Hepatocyte (in vitro differentiated cells): ENCODE results near the gene FBXW10. TPM values are rescaled to one million over a fixed set of nuclear protein-coding genes. Genes with fewer than 3 reads are reported as not detected.
"Not testable (repeated sequence)": the region's sequence is repeated elsewhere in the genome, so short reads cannot be mapped to it uniquely, and the experiment has no call there.

ENCODE experiments used
- DNase-seq: peaks from one replicate; pipeline ENCODE4 v3.0.0-alpha.2; 2016; ENCODE audit warnings: low spot score
- H2AFZ ChIP-seq: fragments of 200-600 bp; sonication (generic); 2 replicates; pipeline ENCODE4 v1.6.0; 2016; ENCODE audit warnings: antibody characterized with exemption, mild to moderate bottlenecking
- H3K27ac ChIP-seq: fragments of 200-600 bp; sonication (generic); 2 replicates; pipeline ENCODE4 v1.5.1; 2016; ENCODE audit warnings: mild to moderate bottlenecking
- H3K27me3 ChIP-seq: fragments of 200-600 bp; sonication (generic); 2 replicates; pipeline ENCODE4 v1.6.1; 2016
- H3K36me3 ChIP-seq: fragments of 200-600 bp; sonication (generic); replicated peaks from 2 replicates; pipeline ENCODE4 v1.5.1; 2016; ENCODE audit warnings: low read depth; ENCODE audit not compliant: insufficient read depth
- H3K4me1 ChIP-seq: fragments of 200-600 bp; sonication (generic); 2 replicates; pipeline ENCODE4 v1.5.1; 2016; ENCODE audit warnings: mild to moderate bottlenecking, moderate library complexity; ENCODE audit not compliant: insufficient read depth
- H3K4me2 ChIP-seq: fragments of 200-600 bp; sonication (generic); 2 replicates; pipeline ENCODE4 v1.6.0; 2016
- H3K4me3 ChIP-seq: fragments of 200-600 bp; sonication (generic); 2 replicates; pipeline ENCODE4 v1.5.1; 2016; ENCODE audit warnings: mild to moderate bottlenecking
- H3K79me2 ChIP-seq: fragments of 200-600 bp; sonication (generic); 2 replicates; pipeline ENCODE4 v1.6.0; 2017; ENCODE audit warnings: mild to moderate bottlenecking
- H3K9me2 ChIP-seq: fragments of 200-600 bp; sonication (generic); replicated peaks from 2 replicates; pipeline ENCODE4 v1.6.0; 2017; ENCODE audit warnings: mild to moderate bottlenecking; ENCODE audit not compliant: insufficient read depth
- H3K9me3 ChIP-seq: fragments of 200-600 bp; sonication (generic); 2 replicates; pipeline ENCODE4 v1.5.1; 2016; ENCODE audit warnings: low read depth, mild to moderate bottlenecking
- H4K20me1 ChIP-seq: fragments of 200-600 bp; sonication (generic); 2 replicates; pipeline ENCODE4 v1.6.0; 2016; ENCODE audit warnings: mild to moderate bottlenecking; ENCODE audit not compliant: insufficient read depth, poor library complexity, severe bottlenecking
- CTCF ChIP-seq: fragments of 200-600 bp; sonication (generic); IDR thresholded peaks from 2 replicates; pipeline ENCODE4 v1.5.1; 2016; ENCODE audit warnings: antibody characterized with exemption, mild to moderate bottlenecking; ENCODE audit not compliant: poor library complexity
- EZH2 ChIP-seq: fragments of 200-600 bp; sonication (generic); IDR thresholded peaks from 2 replicates; pipeline ENCODE4 v1.6.1; 2016; ENCODE audit warnings: antibody characterized with exemption, mild to moderate bottlenecking, borderline replicate concordance
- EZH2phosphoT487 ChIP-seq: fragments of 200-600 bp; sonication (generic); IDR thresholded peaks from one replicate; pipeline ENCODE4 v1.6.1; 2018; ENCODE audit warnings: antibody characterized with exemption, mild to moderate bottlenecking, low read depth, moderate library complexity; ENCODE audit not compliant: unreplicated experiment, severe bottlenecking
- WGBS: methylation state at CpG from one replicate; pipeline ENCODE4 v1.1.6; 2016; ENCODE audit warnings: low lambda C conversion rate; ENCODE audit errors: missing lambda C conversion rate; 5-methylcytosine and 5-hydroxymethylcytosine counted together
- polyA plus RNA-seq: library from polyadenylated mRNA; unstranded; fragments of >200 nt; fragmentation: Nextera tagmentation; extraction: Ambion mirVana; gene quantifications from 2 replicates; pipeline ENCODE4 v1.2.1, GENCODE V29; 2016
- total RNA-seq: library from RNA; depleted of rRNA; stranded (reverse); fragments of >200 nt; gene quantifications from 2 replicates; pipeline ENCODE4 v1.2.3, GENCODE V29; 2014

FBXW10 gene
- total and polyA plus RNA-seq, 2 experiments from 2014 or later = not detected

GRCh38 chr17:18770572-18770971, 26.7 kb downstream of the FBXW10 start:
- not testable (repeated sequence) for H2AFZ ChIP-seq, H3K27me3 ChIP-seq, H3K27ac ChIP-seq, H3K9me2 ChIP-seq, DNase-seq, H3K4me3 ChIP-seq, H3K79me2 ChIP-seq, H4K20me1 ChIP-seq, H3K36me3 ChIP-seq, H3K4me2 ChIP-seq, H3K9me3 ChIP-seq, H3K4me1 ChIP-seq
- 89% methylated on average over 4 of the region's 4 CpGs for WGBS

- not testable (repeated sequence) for H3K27ac ChIP-seq, H3K27me3 ChIP-seq, H3K9me3 ChIP-seq, H3K4me3 ChIP-seq, H3K79me2 ChIP-seq, DNase-seq, H2AFZ ChIP-seq, H3K4me1 ChIP-seq, H4K20me1 ChIP-seq, H3K4me2 ChIP-seq, H3K9me2 ChIP-seq, H3K36me3 ChIP-seq
- 58% methylated on average over 4 of the region's 4 CpGs for WGBS
Measured at GRCh38 chr17:18771066-18771465, 27.2 kb downstream of the FBXW10 start.

- H3K4me3 ChIP-seq = no peak overlapping the region
- H4K20me1 ChIP-seq = no peaks in the 10 kb centered on the region
- H3K4me2 ChIP-seq = no peak overlapping the region
- no peak for TF ChIP-seq EZH2phosphoT487
- TF ChIP-seq EZH2 = no peak
- no peak for TF ChIP-seq CTCF
- no peaks in the 10 kb centered on the region for H3K27me3 ChIP-seq
- H3K9me2 ChIP-seq = no peaks in the 10 kb centered on the region
- H3K9me3 ChIP-seq = no peaks in the 10 kb centered on the region
- H3K4me1 ChIP-seq = peaks cover 6% of the 10 kb centered on the region
- WGBS = 83% methylated on average over 7 of the region's 7 CpGs
- H3K79me2 ChIP-seq = no peaks in the 10 kb centered on the region
- no peak for DNase-seq
- no peak overlapping the region for H2AFZ ChIP-seq
- no peak overlapping the region for H3K27ac ChIP-seq
- H3K36me3 ChIP-seq = no peaks in the 10 kb centered on the region
Measured at GRCh38 chr17:18772471-18772870, 28.6 kb downstream of the FBXW10 start.

GRCh38 chr17:18780991-18781718, 37.3 kb downstream of the FBXW10 start, which contains the start of gene TVP23B:
Gene TVP23B, plus strand, starts transcription at chr17:18781183. Its CDS starts 111 bp downstream, at chr17:18781294.
- not testable (repeated sequence) for H3K27me3 ChIP-seq, H3K36me3 ChIP-seq, H3K9me2 ChIP-seq, H4K20me1 ChIP-seq, H3K4me1 ChIP-seq, H3K9me3 ChIP-seq
- peak within 1 kb of the TSS; percentile 74 for H3K4me2 ChIP-seq
- WGBS = 1% methylated on average over 45 of the region's 56 CpGs
- H2AFZ ChIP-seq = peak within 1 kb of the TSS; percentile 65
- H3K27ac ChIP-seq = peak within 1 kb of the TSS; percentile 79
- H3K79me2 ChIP-seq = peaks cover 36% of the 10 kb centered on the region
- peak within 1 kb of the TSS; percentile 15 for H3K4me3 ChIP-seq
- peak; percentile 97 for DNase-seq

- not testable (repeated sequence) for H3K4me1 ChIP-seq, H4K20me1 ChIP-seq, H3K9me3 ChIP-seq, H3K9me2 ChIP-seq, H3K27me3 ChIP-seq, DNase-seq, H3K36me3 ChIP-seq, H2AFZ ChIP-seq
- peak overlapping the region; percentile 15 for H3K4me3 ChIP-seq
- H3K4me2 ChIP-seq = peak overlapping the region; percentile 74
- H3K27ac ChIP-seq = peak overlapping the region; percentile 79
- H3K79me2 ChIP-seq = peaks cover 36% of the 10 kb centered on the region
- 14% methylated on average over 2 of the region's 5 CpGs for WGBS
Measured at GRCh38 chr17:18781805-18782204, 38.0 kb downstream of the FBXW10 start.

- H3K27ac ChIP-seq, DNase-seq: not testable (repeated sequence)
Measured at GRCh38 chr17:18785933-18786332, 42.1 kb downstream of the FBXW10 start.

GRCh38 chr17:18786890-18787289, 43.0 kb downstream of the FBXW10 start:
- H2AFZ ChIP-seq, H3K9me3 ChIP-seq, H3K9me2 ChIP-seq, H4K20me1 ChIP-seq, H3K27me3 ChIP-seq, H3K4me3 ChIP-seq, DNase-seq, H3K36me3 ChIP-seq, H3K27ac ChIP-seq, H3K4me1 ChIP-seq, H3K4me2 ChIP-seq: not testable (repeated sequence)
- WGBS = 92% methylated on average over 4 of the region's 5 CpGs
- H3K79me2 ChIP-seq = peaks cover 37% of the 10 kb centered on the region

More at GRCh38 chr17:18785933-18786332, 42.1 kb downstream of the FBXW10 start:
- H3K4me3 ChIP-seq, H3K27me3 ChIP-seq, H2AFZ ChIP-seq, H3K36me3 ChIP-seq, H3K9me2 ChIP-seq, H3K4me2 ChIP-seq, H3K9me3 ChIP-seq, H3K4me1 ChIP-seq, H4K20me1 ChIP-seq: not testable (repeated sequence)
- WGBS = 84% methylated on average over 1 of the region's 1 CpG
- H3K79me2 ChIP-seq = peaks cover 39% of the 10 kb centered on the region
